ENCODE results near the gene MOCOS.

GRCh38 chr18:36300211-36300610 lies 112.9 kb downstream of the MOCOS start:
- TF ChIP-seq CTCF (optimal IDR thresholded peaks at IDR 0.05 in 1 of 3, IDR thresholded peaks at IDR 0.05 in 1 of 3, conservative IDR thresholded peaks at IDR 0.05 in 1 of 3; ENCODE audit: extremely low read depth in 1 of 3, insufficient read depth in 2 of 3, low read length in 3 of 3) (no peak), EZH2 (IDR thresholded peaks at IDR 0.05; ENCODE audit: low read length) (no peak)

Measured in keratinocyte (primary cell).